NT2/D1 (cell line): ENCODE results near the gene LRMDA.

ENCODE experiments used
- SUZ12 ChIP-seq: IDR thresholded peaks from 2 replicates; pipeline ENCODE4 v1.6.1; 2011; ENCODE audit not compliant: insufficient read length, insufficient read depth; ENCODE audit errors: extremely low read depth
- ZNF274 ChIP-seq: IDR thresholded peaks from 2 replicates; pipeline ENCODE4 v1.6.1; 2011; ENCODE audit warnings: mild to moderate bottlenecking, low read depth, low read length

DNA sequence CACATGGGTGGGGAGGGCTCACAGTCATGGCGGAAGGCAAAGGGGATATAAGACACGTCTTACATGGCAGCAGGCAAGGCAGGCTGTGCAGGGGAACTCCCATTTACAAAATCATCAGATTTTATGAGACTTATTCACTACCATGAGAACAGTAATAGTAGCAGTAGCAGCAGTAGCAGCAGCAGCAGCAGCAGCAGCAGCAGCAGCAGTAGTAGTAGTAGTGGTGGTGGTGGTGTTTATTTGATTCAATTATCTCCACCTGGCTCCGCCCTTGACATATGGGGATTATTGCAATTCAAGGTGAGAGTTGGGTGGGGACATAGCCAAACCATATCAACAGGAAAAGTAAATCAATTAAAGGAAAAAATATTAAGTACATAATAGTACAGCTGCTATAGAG is 184.7 kb downstream of the LRMDA start:
- no peak for TF ChIP-seq ZNF274
- no peak for TF ChIP-seq SUZ12
